K562 (cell line): Measurements from ENCODE around the gene IGF2BP3. TPM values are rescaled to one million over a fixed set of nuclear protein-coding genes. Genes with fewer than 3 reads are reported as not detected.

ENCODE experiments used
- CCAR2 ChIP-seq: fragments of 200-400 bp; formaldehyde crosslinking; IDR thresholded peaks from 2 replicates; pipeline ENCODE4 v1.6.1; 2017; ENCODE audit warnings: mild to moderate bottlenecking, low read depth, low read length
- CEBPG ChIP-seq, 3 experiments: fragments of 200-800 bp in 1 of 3; sonication (Bioruptor generic) in 1 of 3; sonication (generic) in 1 of 3; formaldehyde crosslinking in 1 of 3; IDR thresholded peaks in 2 of 3; conservative IDR thresholded peaks in 1 of 3; 2 replicates each; pipeline versions ENCODE4 v1.6.1 to v1.8.0; 2016 to 2022; ENCODE audit warnings: missing compliant biosample characterization in 2 of 3, missing genetic modification characterization in 2 of 3, mild to moderate bottlenecking in 1 of 3, missing genetic modification reagents in 1 of 3
- DACH1 ChIP-seq: fragments of 450-650 bp; IDR thresholded peaks from 2 replicates; pipeline ENCODE4 v1.6.1; 2018; ENCODE audit not compliant: partially characterized antibody
- DPF2 ChIP-seq: fragments of 450-650 bp; IDR thresholded peaks from 2 replicates; pipeline ENCODE4 v1.6.1; 2016
- E2F3 ChIP-seq: fragments of 250-450 bp; sonication (Bioruptor Pico); IDR thresholded peaks from 2 replicates; pipeline ENCODE4 v1.4.0; 2020; ENCODE audit warnings: mild to moderate bottlenecking
- EHMT2 ChIP-seq: fragments of 450-650 bp; IDR thresholded peaks from 2 replicates; pipeline ENCODE4 v1.6.1; 2018; ENCODE audit warnings: antibody characterized with exemption
- HNRNPL ChIP-seq: fragments of 200-400 bp; formaldehyde crosslinking; IDR thresholded peaks from 2 replicates; pipeline ENCODE4 v1.6.1; 2017; ENCODE audit warnings: low read depth, mild to moderate bottlenecking, low read length
- HSF4 ChIP-seq: fragments of 250-450 bp; sonication (Bioruptor Pico); IDR thresholded peaks from 2 replicates; pipeline ENCODE4 v2.1.2; 2022; ENCODE audit warnings: mild to moderate bottlenecking, moderate library complexity, borderline replicate concordance
- KAT8 ChIP-seq: fragments of 450-650 bp; IDR thresholded peaks from 2 replicates; pipeline ENCODE4 v1.6.1; 2016; ENCODE audit warnings: low read depth, mild to moderate bottlenecking
- MNT ChIP-seq, 2 experiments: fragments of 450-650 bp; conservative IDR thresholded peaks; 2 replicates each; pipeline ENCODE4 v1.6.1; 2017; ENCODE audit warnings: mild to moderate bottlenecking in 2 of 2, moderate library complexity in 2 of 2
- RBFOX2 ChIP-seq: fragments of 200-400 bp; formaldehyde crosslinking; IDR thresholded peaks from 2 replicates; pipeline ENCODE4 v1.6.1; 2017; ENCODE audit warnings: low read depth, mild to moderate bottlenecking, low read length, moderate library complexity
- SAFB ChIP-seq: fragments of 200-400 bp; formaldehyde crosslinking; IDR thresholded peaks from 2 replicates; pipeline ENCODE4 v1.6.1; 2017; ENCODE audit warnings: low read depth, low read length, borderline replicate concordance
- SP1 ChIP-seq: sonication (generic); formaldehyde crosslinking; IDR thresholded peaks from 2 replicates; pipeline ENCODE4 v1.8.1; 2022; ENCODE audit warnings: mild to moderate bottlenecking, missing genetic modification reagents
- SUPT5H ChIP-seq: fragments of 450-650 bp; IDR thresholded peaks from 2 replicates; pipeline ENCODE4 v1.6.1; 2016
- TCF7 ChIP-seq: sonication (generic); IDR thresholded peaks from 2 replicates; pipeline ENCODE4 v1.6.1; 2016; ENCODE audit warnings: antibody characterized with exemption, borderline replicate concordance
- ZNF766 ChIP-seq: fragments of 200-800 bp; sonication (Bioruptor generic); conservative IDR thresholded peaks from 2 replicates; pipeline ENCODE4 v1.6.1; 2016; ENCODE audit warnings: missing genetic modification characterization, missing compliant biosample characterization
- ZNF785 ChIP-seq: fragments of 250-450 bp; sonication (Bioruptor Pico); IDR thresholded peaks from 2 replicates; pipeline ENCODE4 v1.4.0; 2020; ENCODE audit warnings: mild to moderate bottlenecking
- polyA plus RNA-seq, 8 experiments: library from polyadenylated mRNA; depleted of rRNA in 4 of 8; stranded (reverse) in 5 of 8; unstranded in 3 of 8; fragments of >200 nt; fragmentation: Nextera tagmentation in 2 of 8; fragmentation: Illumina TruSeq in 1 of 8; extraction: Ambion mirVana in 2 of 8; extraction: Trizol in 1 of 8; gene quantifications; 2 replicates each; pipeline versions ENCODE4 v1.2.1 to v1.2.3, GENCODE V29; 2011 to 2014; ENCODE audit warnings: inconsistent platforms in 1 of 8, missing spikeins in 1 of 8
- total RNA-seq, 7 experiments: library from RNA; depleted of rRNA in 6 of 7; stranded (reverse); fragments of >200 nt in 6 of 7; fragmentation: Illumina TruSeq in 2 of 7; extraction: Trizol in 2 of 7; gene quantifications; 2 replicates each; pipeline versions ENCODE4 v1.2.1 to v1.2.3, GENCODE V29; 2011 to 2021; ENCODE audit warnings: low replicate concordance in 1 of 7
- TF ChIP-seq, protein P1 (sequence below): sonication (generic); formaldehyde crosslinking; IDR thresholded peaks from 2 replicates; pipeline ENCODE4 v1.8.1; 2023; ENCODE audit warnings: mild to moderate bottlenecking, missing genetic modification reagents
- TF ChIP-seq, protein P2 (sequence below), 2 experiments: fragments of 450-650 bp in 1 of 2; sonication (generic) in 1 of 2; formaldehyde crosslinking in 1 of 2; IDR thresholded peaks in 1 of 2; conservative IDR thresholded peaks in 1 of 2; 2 replicates each; pipeline versions ENCODE4 v1.6.1 to v1.8.1; 2016 to 2023; ENCODE audit warnings: mild to moderate bottlenecking in 2 of 2, moderate library complexity in 2 of 2, inconsistent platforms in 1 of 2, missing genetic modification reagents in 1 of 2
- TF ChIP-seq, protein P3 (sequence below): sonication (generic); formaldehyde crosslinking; IDR thresholded peaks from 2 replicates; pipeline ENCODE4 v1.4.0; 2020; ENCODE audit warnings: mild to moderate bottlenecking, missing genetic modification reagents

The IGF2BP3 gene
- total and polyA plus RNA-seq, 9 of the 15 experiments (the other 6 are each of a cell fraction or from before 2014, with no cell fraction given), result 8.4 to 88.1 (median 61.2) TPM

- no peak; the same call in 1 of the 2 replicates for TF ChIP-seq CEBPG (CRISPR knock-in tag; IDR thresholded peaks at IDR 0.05)
- no peak for TF ChIP-seq CEBPG (tag; conservative IDR thresholded peaks at IDR 0.05 in 1 of 2, IDR thresholded peaks at IDR 0.05 in 1 of 2)
- peak; percentile 90; the same call in 1 of the 2 replicates for TF ChIP-seq ZNF766 (CRISPR knock-in tag)
- peak; percentile 97 for TF ChIP-seq RBFOX2
- TF ChIP-seq, protein P1, sequence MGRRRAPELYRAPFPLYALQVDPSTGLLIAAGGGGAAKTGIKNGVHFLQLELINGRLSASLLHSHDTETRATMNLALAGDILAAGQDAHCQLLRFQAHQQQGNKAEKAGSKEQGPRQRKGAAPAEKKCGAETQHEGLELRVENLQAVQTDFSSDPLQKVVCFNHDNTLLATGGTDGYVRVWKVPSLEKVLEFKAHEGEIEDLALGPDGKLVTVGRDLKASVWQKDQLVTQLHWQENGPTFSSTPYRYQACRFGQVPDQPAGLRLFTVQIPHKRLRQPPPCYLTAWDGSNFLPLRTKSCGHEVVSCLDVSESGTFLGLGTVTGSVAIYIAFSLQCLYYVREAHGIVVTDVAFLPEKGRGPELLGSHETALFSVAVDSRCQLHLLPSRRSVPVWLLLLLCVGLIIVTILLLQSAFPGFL, result no peak
- no peak for TF ChIP-seq E2F3 (CRISPR knock-in tag)
- peak; percentile 95 for TF ChIP-seq SUPT5H
- peak; percentile 81; the same call in 1 of the 2 replicates for TF ChIP-seq SP1 (CRISPR knock-in tag)
- TF ChIP-seq KAT8, result no peak
- no peak for TF ChIP-seq CCAR2
- peak; percentile 93 for TF ChIP-seq EHMT2
- TF ChIP-seq HNRNPL, result no peak
- TF ChIP-seq ZNF785 (CRISPR knock-in tag), result no peak
- peak; percentile 13; the same call in 1 of the 2 replicates for TF ChIP-seq DPF2
- TF ChIP-seq, protein P2, sequence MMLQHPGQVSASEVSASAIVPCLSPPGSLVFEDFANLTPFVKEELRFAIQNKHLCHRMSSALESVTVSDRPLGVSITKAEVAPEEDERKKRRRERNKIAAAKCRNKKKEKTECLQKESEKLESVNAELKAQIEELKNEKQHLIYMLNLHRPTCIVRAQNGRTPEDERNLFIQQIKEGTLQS (IDR thresholded peaks at IDR 0.05), result no peak
- TF ChIP-seq, protein P2 (CRISPR knock-in tag; conservative IDR thresholded peaks at IDR 0.05), result no peak; the same call in 1 of the 2 replicates
- TF ChIP-seq HSF4 (CRISPR knock-in tag), result no peak
- no peak for TF ChIP-seq DACH1
- TF ChIP-seq, protein P3, sequence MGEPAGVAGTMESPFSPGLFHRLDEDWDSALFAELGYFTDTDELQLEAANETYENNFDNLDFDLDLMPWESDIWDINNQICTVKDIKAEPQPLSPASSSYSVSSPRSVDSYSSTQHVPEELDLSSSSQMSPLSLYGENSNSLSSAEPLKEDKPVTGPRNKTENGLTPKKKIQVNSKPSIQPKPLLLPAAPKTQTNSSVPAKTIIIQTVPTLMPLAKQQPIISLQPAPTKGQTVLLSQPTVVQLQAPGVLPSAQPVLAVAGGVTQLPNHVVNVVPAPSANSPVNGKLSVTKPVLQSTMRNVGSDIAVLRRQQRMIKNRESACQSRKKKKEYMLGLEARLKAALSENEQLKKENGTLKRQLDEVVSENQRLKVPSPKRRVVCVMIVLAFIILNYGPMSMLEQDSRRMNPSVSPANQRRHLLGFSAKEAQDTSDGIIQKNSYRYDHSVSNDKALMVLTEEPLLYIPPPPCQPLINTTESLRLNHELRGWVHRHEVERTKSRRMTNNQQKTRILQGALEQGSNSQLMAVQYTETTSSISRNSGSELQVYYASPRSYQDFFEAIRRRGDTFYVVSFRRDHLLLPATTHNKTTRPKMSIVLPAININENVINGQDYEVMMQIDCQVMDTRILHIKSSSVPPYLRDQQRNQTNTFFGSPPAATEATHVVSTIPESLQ (CRISPR knock-in tag), result no peak
- peak; percentile 84 for TF ChIP-seq SAFB
- peak; percentile 75 to 91 for TF ChIP-seq MNT (conservative IDR thresholded peaks at IDR 0.05)
- TF ChIP-seq TCF7, result no peak
Observed at GRCh38 chr7:23298885-23299769, 171.2 kb downstream of the IGF2BP3 start, which contains the start of gene MALSU1 (continued).
